ENCODE results near the gene SUMF1. TPM values are rescaled to one million over a fixed set of nuclear protein-coding genes. Genes with fewer than 3 reads are reported as not detected.

SUMF1 gene
- total RNA-seq, 1 donor from 2014 or later = 8.6 TPM

GRCh38 chr3:4360817-4361216 is 106.3 kb downstream of the SUMF1 start:
- H3K4me1 ChIP-seq = peaks cover 10% of the 10 kb centered on the region
- H3K27ac ChIP-seq (replicated peaks) = no peak overlapping the region
- H3K4me3 ChIP-seq = no peak overlapping the region
- peaks cover 13% of the 10 kb centered on the region for H3K36me3 ChIP-seq
- no peak for DNase-seq
- H3K9me3 ChIP-seq (replicated peaks) = no peaks in the 10 kb centered on the region
- no peak for TF ChIP-seq CTCF (IDR thresholded peaks at IDR 0.05; ENCODE audit: borderline replicate concordance)
- intact Hi-C loops (cut with micrococcal nuclease) = no loop called here
- H3K27me3 ChIP-seq (ENCODE audit: low read depth) = no peaks in the 10 kb centered on the region

- TF ChIP-seq CTCF (IDR thresholded peaks at IDR 0.05; ENCODE audit: borderline replicate concordance) = no peak
- Histone ChIP-seq H3K27me3 (ENCODE audit: low read depth) (no peaks in the 10 kb centered on the region), H3K27ac (replicated peaks) (no peak overlapping the region), H3K9me3 (replicated peaks) (no peaks in the 10 kb centered on the region), H3K4me3 (no peak overlapping the region), H3K4me1 (peaks cover 18% of the 10 kb centered on the region), H3K36me3 (peaks cover 13% of the 10 kb centered on the region)
- intact Hi-C loops (cut with micrococcal nuclease) = loop anchor here (10.0 kb wide), 1 partner anchor 135 kb away; the partner anchor contains the start of gene ITPR1
- DNase-seq = no peak
These were observed 107.1 kb downstream of the SUMF1 start for GRCh38 chr3:4359805-4360502.

GRCh38 chr3:4358273-4358672 is 108.8 kb downstream of the SUMF1 start:
- Histone ChIP-seq H3K27ac (replicated peaks) (no peak overlapping the region), H3K27me3 (ENCODE audit: low read depth) (no peaks in the 10 kb centered on the region), H3K36me3 (peaks cover 13% of the 10 kb centered on the region), H3K9me3 (replicated peaks) (no peaks in the 10 kb centered on the region), H3K4me1 (peaks cover 20% of the 10 kb centered on the region), H3K4me3 (no peak overlapping the region)
- no peak for DNase-seq
- no peak for TF ChIP-seq CTCF (IDR thresholded peaks at IDR 0.05; ENCODE audit: borderline replicate concordance)
- intact Hi-C loops (cut with micrococcal nuclease) = loop anchor here (10.0 kb wide), 1 partner anchor 137 kb away; the partner anchor contains the start of gene ITPR1

- Histone ChIP-seq H3K27ac (replicated peaks) (peak overlapping the region; percentile 38), H3K9me3 (replicated peaks) (no peaks in the 10 kb centered on the region), H3K4me3 (no peak overlapping the region), H3K36me3 (peaks cover 7% of the 10 kb centered on the region), H3K4me1 (peaks cover 20% of the 10 kb centered on the region), H3K27me3 (ENCODE audit: low read depth) (no peaks in the 10 kb centered on the region)
- no peak for TF ChIP-seq CTCF (IDR thresholded peaks at IDR 0.05; ENCODE audit: borderline replicate concordance)
- intact Hi-C loops (cut with micrococcal nuclease) = loop anchor here (10.0 kb wide), 1 partner anchor 138 kb away; the partner anchor contains the start of gene ITPR1
- no peak for DNase-seq
These were observed 110.3 kb downstream of the SUMF1 start for GRCh38 chr3:4356546-4357410.

GRCh38 chr3:4356220-4356540 is 110.9 kb downstream of the SUMF1 start:
- no peaks in the 10 kb centered on the region for H3K9me3 ChIP-seq (replicated peaks)
- no peak for TF ChIP-seq CTCF (IDR thresholded peaks at IDR 0.05; ENCODE audit: borderline replicate concordance)
- intact Hi-C loops (cut with micrococcal nuclease) = loop anchor here (10.0 kb wide), 1 partner anchor 139 kb away; the partner anchor contains the start of gene ITPR1
- H3K36me3 ChIP-seq = peaks cover 1% of the 10 kb centered on the region
- H3K27ac ChIP-seq (replicated peaks) = peak overlapping the region; percentile 38
- H3K4me1 ChIP-seq = peaks cover 26% of the 10 kb centered on the region
- no peak overlapping the region for H3K4me3 ChIP-seq
- no peaks in the 10 kb centered on the region for H3K27me3 ChIP-seq (ENCODE audit: low read depth)
- no peak for DNase-seq

Data from left ventricle myocardium inferior (tissue), 1 donor.